Stimulated activated CD8-positive, alpha-beta memory T cell treated with anti-CD3 and anti-CD28 coated beads, Interleukin-12 subunit alpha, Interleukin-12 subunit beta, amount 100 ng/mL, for 24 hours (primary cell): ENCODE measurements around the gene ZNF554.

Experiments
- DNase-seq: peaks from one replicate; pipeline ENCODE4 v3.0.0-alpha.2; 2020; ENCODE audit errors: extremely low read depth

Gene ZNF554

DNA sequence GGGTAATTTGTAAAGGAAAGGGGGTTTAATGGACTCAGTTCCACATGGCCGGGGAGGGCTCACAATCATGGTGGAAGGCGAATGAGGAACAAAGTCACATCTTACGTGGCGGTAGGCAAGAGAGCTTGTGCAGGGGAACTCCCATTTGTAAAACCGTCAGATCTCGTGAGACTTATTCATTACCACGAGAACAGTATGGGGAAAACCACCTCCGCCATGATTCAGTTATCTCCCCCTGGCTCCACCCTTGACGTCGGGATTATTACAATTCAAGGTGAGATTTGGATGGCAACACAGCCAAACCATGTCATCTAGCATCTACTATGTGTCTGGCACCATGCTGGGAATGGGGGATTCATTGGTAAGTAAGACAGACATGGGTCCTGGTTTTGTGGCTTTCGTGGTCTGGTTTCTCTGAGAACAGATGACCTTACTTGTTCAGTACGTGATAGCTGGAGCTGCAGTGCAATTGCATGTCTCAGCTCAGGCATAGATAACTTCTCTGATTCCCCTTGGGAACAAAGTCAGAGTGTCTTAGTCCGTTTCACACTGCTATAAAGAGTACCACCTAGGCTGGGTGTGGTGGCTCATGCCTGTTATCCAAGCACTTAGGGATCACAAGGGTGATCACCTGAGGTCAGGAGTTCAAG, 8.3 kb downstream of the ZNF554 start:
- DNase-seq = no peak

DNA sequence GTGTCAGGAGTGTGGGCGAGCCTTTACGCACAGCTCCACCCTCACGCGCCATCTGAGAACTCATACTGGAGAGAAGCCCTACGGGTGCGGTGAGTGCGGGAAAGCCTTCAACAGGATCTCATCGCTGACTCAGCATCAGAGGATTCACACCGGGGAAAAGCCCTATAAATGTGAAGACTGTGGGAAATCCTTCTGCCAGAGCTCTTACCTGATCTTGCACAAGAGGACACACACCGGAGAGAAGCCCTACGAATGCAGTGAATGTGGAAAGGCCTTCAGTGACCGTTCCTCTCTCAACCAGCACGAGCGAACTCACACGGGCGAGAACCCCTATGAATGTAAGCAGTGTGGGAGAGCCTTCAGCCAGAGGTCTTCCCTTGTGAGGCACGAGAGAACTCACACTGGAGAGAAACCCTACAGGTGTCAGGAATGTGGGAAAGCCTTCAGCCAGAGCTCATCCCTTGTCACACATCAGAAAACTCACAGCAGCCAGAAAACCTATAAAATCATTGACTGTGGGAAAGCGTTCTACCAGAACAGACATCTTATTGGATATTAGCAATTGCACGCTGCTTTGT, 14.7 kb downstream of the ZNF554 start:
- DNase-seq = no peak

DNA sequence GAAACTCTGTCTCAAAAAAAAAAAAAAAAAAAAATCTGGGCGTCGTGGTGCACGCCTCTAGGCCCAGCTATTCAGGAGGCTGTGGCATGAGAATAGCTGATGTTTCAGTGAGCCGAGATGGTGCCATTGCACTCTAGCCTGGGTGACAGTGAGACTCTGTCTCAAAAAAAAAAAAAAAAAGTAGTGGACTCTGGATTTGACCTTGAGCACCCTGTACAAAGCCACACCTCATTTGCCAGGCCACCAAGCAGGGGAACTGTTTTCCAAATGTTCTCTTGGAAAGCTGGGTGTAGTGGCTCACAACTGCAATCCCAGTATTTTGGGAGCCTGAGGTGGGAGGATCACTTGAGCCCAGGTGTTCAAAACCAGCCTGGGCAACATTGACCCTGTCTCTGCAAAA, 17.8 kb downstream of the ZNF554 start:
- no peak for DNase-seq

DNA sequence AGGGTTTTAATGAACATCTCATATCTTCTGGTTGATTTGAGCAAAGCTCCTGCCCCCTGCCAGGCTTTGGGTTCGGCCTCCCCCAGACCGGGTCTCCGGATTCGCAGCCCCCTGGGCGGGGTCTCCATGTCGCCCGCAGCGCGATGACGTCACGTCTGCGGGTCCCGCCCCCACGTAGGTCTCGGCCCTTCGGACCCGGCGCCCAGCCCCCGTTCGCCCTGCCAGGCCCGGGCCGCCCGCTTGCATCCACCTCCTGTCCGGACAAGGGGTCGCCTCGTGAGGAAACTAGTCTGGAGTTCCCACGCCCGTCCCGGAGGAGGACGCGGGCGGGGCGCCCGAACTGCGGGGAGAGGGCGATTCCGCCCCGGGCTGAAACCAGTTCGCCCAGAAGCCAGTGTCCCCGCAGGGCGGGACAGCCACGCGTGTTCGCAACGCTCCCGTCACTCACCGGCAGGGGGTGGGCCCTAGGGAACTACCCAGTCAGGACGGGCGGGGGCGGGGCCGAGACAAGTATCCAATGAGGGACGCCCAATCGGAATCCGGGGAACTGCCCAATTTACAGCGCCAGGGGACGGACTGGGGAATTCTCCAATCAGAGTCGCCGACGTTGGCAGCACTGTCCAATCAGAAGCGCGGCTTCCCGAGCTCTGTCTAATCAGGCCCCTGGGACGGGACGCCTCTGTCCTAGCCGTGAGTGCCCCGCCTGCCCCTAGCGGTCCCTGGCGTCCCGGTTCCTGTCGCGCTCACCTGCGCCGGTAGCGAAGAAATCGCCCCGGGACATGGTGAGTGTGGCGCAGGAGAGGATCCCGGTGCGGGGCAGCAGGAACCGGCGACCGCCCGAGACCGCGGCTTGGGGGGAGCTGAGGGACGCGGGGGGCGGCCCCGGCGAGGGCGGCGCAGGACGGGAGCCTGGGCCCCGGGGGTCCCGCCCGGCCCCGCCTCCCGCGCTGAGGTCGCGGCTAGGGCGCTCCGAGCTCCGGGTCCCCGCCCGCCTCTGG, 21.4 kb downstream of the ZNF554 start, which contains the start of gene ZNF555:
Gene ZNF555 (plus strand): TSS at position 682 of the 998 bp plus-strand sequence. CDS start 98 bp downstream, at position 780.
- peak; percentile 96 for DNase-seq

DNA sequence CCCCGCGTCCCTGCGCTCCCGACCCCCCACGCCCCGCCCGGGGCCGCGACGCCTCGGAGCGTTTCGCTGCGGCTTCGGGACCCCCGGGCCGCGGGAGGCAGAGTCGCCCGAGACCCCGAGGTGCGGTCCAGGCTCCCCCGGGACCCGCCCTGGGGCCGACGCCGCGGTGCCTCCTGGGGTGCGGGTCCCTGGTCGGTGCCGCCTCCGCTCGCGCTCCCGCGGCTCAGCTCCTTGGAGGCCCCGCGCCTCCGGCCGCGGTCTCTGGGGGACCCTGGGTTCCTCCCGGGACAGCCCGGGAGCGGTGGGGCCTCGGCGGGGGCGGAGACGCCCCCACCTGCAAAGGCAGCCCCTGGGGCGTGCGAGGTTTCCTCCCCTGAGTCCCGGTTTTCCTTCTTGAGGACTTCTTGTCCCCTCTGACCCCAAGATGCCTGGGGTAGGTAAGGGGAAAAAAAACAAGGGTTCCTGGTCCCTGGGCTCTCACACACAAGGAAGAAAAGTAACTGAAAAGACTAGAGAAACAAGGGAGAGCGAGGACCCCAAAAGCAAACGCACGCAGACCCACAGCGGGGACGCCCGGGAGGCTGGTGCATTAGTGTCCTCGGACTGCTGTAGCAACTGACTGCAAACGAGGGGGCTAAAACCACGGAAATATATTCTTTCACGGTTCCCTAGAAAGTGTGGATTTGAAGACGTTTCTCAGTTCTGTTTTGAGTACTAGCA, 22.3 kb downstream of the ZNF554 start:
- DNase-seq = no peak

DNA sequence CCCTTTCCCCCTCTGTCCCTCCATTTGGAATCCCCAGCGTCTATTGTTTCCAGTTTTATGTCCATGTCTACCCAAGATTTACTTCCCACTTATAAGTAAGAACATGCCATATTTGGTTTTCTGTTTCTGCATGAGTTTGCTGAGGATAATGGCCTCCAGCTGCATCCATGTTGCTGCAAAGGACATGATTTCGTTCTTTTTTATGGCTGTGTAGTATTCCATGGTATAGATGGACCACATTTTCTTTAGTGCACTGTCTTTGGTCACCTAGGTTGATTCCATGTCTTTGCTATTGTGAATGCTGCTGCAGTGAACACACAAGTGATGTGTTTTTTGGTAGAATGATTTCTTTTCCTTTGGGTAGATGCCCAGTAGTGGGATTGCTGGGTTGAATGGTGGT, 25.4 kb downstream of the ZNF554 start:
- DNase-seq = no peak

DNA sequence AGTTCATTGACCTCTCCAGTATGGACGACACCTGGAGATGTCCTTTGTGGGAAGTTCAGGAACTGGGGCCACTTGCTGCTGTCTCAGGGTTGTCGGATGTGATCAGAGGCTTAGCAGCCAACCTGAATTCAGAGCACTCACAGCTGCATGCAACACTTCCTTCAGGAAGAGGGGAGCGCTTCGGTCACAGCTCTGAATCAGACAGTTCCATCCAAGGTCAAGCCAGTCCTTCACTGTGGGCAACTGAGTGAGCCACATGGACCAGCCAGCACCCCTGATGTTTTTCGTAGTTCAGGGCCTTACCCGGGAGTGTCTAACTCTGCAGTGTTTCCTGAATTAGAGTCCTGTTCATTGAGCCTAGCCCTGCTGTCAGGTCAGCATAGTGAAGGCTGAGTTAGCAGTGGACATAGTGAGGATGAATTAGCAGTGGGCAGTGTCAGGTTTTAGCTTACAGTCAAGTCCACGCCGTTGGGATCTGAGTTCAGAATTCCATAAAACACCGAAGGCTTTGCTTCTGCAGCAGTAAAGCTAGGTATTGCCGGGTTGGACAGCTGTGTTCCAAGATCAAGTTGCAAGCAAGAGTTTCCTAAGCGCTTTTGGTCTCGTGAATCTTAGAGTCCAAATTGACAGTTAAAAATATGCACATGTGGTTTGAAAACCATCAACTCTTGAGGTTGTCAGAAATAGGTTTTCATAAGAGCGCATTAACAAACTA, 26.7 kb downstream of the ZNF554 start:
- DNase-seq = no peak

DNA sequence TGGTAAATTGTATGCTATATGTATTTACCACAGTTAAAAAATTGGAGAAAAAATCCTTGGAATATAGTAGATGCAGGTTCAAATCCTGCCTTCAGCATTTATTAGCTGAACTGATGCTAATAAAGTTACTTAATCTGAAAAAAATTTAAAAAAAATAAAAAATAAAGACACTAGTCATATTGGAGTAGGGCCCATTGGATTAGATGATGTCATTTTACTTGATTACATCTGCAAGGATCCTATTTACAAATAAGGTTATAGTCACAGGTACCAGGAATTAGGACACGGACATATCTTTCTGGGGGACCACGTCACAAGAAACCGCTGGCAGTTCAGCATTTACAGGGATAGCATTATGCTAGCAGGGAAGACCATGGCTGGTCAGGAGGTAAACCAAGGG, 27.8 kb downstream of the ZNF554 start:
- no peak for DNase-seq

DNA sequence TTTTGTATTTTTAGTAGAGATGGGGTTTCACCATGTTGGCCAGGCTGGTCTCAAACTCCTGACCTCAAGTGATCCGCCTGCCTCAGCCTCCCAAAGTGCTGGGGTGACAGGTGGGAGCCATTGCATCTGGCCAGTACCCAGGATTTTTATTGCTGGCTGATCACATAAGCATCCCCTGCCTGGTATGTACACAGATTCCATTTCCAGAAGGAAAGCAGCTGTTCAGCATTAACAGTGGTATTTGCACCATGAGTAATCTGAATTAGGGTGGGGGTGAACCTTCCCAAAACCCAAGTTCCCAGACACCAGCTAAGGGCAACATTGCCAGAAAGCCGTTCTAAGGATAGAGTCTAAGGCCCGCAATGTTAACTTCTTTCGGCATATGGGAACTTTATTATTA, 28.9 kb downstream of the ZNF554 start:
- no peak for DNase-seq

DNA sequence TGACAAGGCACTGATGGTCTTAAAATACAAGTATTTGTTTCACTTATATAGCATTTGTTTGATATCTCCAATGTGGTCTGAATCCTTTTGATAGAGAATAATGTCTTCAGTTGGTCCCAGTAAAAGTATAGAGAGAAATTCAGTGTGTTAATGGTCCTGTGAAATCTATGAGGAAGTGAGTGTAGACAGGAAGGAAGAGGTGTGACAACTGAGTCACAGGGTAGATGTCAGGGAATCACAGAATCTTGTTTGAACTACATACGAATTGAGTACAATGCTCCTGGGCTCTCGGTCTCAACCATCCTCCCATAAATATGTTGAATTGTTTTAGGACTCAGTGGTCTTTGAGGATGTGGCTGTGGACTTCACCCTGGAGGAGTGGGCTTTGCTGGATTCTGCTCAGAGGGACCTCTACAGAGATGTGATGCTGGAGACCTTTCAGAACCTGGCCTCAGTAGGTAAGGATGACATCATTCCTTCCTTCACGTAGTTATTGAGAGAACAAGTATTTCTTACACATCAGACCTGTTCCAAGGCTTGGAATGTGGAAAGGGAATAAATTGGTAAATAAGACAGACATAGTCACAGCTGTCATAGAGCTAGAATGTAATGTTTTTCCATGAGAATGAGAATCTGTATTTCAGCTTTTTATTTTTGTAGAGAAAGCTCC, 30.7 kb downstream of the ZNF554 start:
- DNase-seq = no peak

DNA sequence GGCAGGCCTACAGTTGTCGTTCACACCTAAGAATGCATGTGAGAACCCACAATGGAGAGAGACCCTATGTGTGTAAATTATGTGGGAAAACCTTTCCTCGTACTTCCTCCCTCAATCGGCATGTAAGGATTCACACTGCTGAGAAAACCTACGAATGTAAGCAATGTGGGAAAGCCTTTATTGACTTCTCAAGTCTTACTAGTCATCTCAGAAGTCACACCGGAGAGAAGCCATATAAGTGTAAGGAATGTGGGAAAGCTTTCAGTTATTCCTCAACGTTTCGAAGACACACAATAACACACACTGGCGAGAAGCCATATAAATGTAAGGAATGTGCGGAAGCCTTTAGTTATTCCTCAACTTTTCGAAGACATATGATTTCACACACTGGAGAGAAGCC, 32.9 kb downstream of the ZNF554 start:
- DNase-seq = no peak

DNA sequence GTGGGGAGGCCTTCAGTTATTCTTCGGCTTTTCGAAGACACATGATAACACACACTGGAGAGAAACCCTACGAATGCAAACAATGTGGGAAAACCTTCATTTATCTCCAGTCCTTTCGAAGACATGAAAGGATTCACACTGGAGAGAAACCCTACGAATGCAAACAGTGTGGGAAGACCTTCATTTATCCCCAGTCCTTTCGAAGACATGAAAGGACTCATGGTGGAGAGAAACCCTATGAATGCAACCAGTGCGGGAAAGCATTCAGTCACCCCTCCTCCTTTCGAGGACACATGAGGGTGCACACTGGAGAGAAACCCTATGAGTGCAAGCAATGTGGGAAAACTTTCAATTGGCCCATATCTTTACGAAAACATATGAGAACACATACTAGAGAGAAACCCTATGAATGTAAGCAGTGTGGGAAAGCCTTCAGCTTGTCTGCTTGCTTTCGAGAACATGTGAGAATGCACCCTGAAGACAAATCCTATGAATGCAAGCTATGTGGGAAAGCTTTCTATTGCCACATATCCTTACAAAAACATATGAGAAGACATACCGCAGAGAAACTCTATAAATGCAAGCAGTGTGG, 33.4 kb downstream of the ZNF554 start:
- DNase-seq = no peak

DNA sequence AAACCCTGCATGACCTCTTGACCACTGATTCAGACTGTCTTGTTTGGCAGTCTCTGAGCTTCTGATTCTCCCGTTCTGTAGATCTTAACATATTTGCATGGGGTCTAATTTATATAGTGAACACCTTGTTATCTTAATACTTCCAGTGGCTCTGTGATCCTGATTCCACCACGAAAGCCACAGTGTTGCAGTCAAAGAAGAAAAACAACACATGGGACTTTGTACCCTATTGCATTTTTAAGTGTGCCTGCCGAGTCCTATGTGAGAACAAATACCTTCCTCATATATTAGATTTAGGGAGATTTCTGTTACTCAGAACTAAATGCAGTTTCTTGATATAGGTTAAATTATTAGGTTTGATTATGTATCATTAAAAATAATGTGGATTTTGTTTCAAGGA, 35.2 kb downstream of the ZNF554 start:
- DNase-seq = no peak

DNA sequence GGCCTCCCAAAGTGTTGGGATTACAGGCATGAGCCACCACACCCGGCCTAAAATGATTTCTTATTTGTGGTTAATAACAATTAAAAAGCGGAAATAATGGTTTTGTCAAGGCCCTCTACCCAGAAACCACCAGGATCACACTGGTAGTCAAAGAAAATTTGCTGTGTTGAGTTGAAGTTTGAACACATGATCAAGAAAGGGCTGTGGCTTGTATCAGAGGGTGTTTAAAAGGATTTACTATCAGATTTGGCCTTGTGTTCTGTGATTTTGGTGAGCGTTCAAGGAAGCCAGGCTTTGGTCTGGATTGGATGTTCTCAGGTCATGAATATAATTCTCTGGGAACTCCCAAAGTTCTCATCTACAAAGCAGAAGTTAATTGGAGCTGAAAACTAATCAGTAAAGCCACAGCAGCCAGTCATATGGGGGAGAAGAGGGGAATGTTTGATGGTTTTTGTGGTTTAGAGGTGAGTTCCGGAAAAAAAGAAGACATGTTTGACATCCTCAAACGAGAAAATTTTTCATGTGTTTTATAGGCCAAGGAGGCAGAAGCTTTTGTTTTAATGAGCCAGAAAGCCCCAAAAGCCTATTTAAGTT, 36.9 kb downstream of the ZNF554 start:
- DNase-seq = no peak

DNA sequence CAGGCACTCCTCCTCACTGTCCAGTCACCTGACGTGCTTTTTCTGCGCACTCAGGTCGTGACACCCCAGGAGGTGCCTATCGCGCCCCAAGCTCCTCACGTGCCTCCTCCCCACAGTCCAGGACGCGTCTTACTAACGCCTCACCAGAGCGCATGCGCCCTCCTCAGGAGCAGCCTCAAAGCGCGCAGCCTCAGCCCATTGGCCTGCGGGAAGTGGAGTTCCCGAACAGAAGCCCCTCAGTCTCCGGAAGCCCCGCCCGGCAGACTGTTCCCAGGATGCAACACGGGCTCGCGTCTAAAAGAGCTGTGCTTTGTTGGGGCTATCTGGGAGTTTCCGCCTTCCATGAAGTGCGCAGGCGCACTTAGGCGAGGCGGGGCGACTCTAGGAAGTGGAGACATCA, 39.2 kb downstream of the ZNF554 start:
- no peak for DNase-seq

DNA sequence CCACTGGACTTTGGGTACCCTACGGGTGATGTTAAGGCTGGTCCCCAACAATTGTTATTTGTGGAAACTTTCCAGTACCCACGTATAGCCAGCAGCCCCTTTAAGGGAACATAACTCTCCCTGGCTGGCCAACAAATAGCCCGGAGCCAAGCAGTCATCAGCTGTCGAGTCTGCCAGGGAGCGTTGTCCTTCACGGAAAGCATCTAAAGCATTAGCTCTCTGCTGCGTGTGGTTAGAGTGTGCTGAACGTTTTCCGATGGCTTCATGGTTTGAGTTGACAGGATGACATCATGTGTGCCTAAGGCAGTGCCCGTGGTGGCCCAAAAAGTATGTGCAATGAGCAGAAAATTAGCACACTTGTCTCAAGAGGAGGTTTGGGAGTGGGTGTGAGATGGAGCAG, 44.1 kb downstream of the ZNF554 start:
- DNase-seq = no peak

DNA sequence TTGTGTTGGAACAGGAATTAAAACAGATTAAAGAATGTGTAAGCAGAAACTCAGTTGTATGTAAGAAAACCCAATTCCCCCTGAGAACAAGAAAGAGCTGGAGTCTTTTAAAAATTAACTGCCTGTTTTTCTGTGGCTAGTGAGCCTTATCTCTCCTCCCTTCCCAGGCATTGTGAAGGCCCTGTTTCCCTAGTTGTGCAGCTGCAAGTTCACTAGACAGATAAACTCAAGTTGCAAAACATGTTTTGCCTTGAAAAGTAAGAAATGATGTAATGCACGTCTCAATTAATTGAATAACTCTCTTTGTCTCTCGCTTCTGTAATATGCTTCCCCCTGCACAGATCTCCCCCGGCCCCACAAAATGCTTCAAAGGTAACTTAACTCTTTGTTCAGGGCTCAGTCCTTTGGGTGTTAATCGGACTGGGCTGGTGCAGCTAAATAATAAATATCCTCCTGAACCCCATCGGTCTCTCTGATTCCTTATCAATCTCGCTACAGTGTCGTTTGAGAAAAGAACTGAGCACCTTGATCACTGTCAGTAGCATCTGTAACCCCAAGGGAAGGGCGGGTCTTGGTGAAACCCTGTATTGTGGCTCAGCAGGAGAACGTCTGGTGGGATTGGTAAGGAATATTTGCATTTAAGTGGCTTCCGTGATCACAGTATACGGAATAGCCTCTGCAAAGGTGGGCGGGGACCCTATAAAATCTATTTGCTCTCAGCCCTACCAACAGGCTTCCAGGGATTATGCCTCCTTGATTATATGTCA, 45.8 kb downstream of the ZNF554 start:
- no peak for DNase-seq

DNA sequence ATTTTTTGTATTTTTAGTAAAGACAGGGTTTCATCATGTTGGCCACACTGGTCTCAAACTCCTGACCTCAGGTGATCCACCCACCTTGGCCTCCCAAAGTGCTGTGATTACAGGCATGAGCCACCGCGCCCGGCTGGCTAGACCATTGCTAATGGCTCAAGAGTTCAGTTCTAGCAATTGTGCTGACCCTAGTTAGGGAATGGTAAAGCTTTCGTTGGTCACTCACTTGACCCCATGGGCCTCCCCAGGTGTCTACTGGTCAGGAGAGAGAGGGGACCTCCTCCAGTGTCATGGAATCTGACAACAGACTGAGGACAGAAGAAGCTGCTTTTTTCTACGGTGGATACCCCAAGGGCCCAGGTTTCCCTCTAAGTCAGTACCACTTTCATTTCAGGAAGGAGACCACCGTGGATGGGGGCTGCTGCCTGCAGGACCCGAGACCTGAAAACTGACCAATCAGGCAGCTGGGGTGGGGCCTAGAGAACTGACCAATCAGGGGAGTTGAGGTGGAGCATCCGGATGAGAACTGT, 46.9 kb downstream of the ZNF554 start:
- no peak for DNase-seq
